GM06990 (cell line): ENCODE data around the gene APOB.
"Not testable (repeated sequence)": the region's sequence is repeated elsewhere in the genome, so short reads cannot be mapped to it uniquely, and the experiment has no call there.

ENCODE experiments used
- DNase-seq: peaks from one replicate; pipeline ENCODE4 v3.0.0-alpha.2; 2011; ENCODE audit not compliant: insufficient read length; ENCODE audit errors: extremely low read depth
- H3K27me3 ChIP-seq: replicated peaks from 2 replicates; pipeline ENCODE4 v1.6.0; 2011; ENCODE audit warnings: low read length; ENCODE audit not compliant: control insufficient read depth, insufficient read depth
- H3K36me3 ChIP-seq: 2 replicates; pipeline ENCODE4 v1.5.1; 2011; ENCODE audit warnings: low read length; ENCODE audit not compliant: control insufficient read depth, insufficient read depth
- H3K4me3 ChIP-seq: replicated peaks from 2 replicates; pipeline ENCODE4 v1.5.1; 2011; ENCODE audit warnings: low read depth, mild to moderate bottlenecking, control low read depth, low read length
- CTCF ChIP-seq: IDR thresholded peaks from 2 replicates; pipeline ENCODE4 v1.5.1; 2011; ENCODE audit warnings: low read length, control low read depth, mild to moderate bottlenecking, inconsistent platforms; ENCODE audit not compliant: insufficient read depth, poor library complexity, severe bottlenecking

APOB gene

GRCh38 chr2:21032338-21033236 lies 11.3 kb downstream of the APOB start:
- no peaks in the 10 kb centered on the region for H3K36me3 ChIP-seq
- no peak for TF ChIP-seq CTCF
- no peaks in the 10 kb centered on the region; the same call in 1 of the 2 replicates for H3K27me3 ChIP-seq
- H3K4me3 ChIP-seq: no peak overlapping the region
- DNase-seq: no peak

- Histone ChIP-seq H3K4me3 (no peak overlapping the region), H3K36me3 (no peaks in the 10 kb centered on the region), H3K27me3 (no peaks in the 10 kb centered on the region; the same call in 1 of the 2 replicates)
- no peak for TF ChIP-seq CTCF
- DNase-seq: no peak
Observed at GRCh38 chr2:21030983-21031968, 12.6 kb downstream of the APOB start.

GRCh38 chr2:21029519-21029918 lies 14.4 kb downstream of the APOB start:
- no peak overlapping the region for H3K4me3 ChIP-seq
- no peak for TF ChIP-seq CTCF
- H3K36me3 ChIP-seq: no peaks in the 10 kb centered on the region
- DNase-seq: no peak
- no peaks in the 10 kb centered on the region; the same call in 1 of the 2 replicates for H3K27me3 ChIP-seq

- H3K27me3 ChIP-seq, DNase-seq, H3K4me3 ChIP-seq, H3K36me3 ChIP-seq: not testable (repeated sequence)
Observed at GRCh38 chr2:21028951-21029350, 14.9 kb downstream of the APOB start.

GRCh38 chr2:21028021-21028947 lies 15.6 kb downstream of the APOB start:
- no peak for DNase-seq
- TF ChIP-seq CTCF: no peak
- Histone ChIP-seq H3K27me3 (no peaks in the 10 kb centered on the region), H3K4me3 (no peak overlapping the region), H3K36me3 (no peaks in the 10 kb centered on the region)
